ENCODE results near the gene ITPRIP.

ITPRIP gene

GRCh38 chr10:104350127-104350635 is 11.9 kb upstream of the ITPRIP start (continued):
- TF ChIP-seq ZNF560 (tag by site-specific recombination; IDR thresholded peaks at IDR 0.05; ENCODE audit: borderline replicate concordance) (no peak), ZNF621 (tag by site-specific recombination; IDR thresholded peaks at IDR 0.05) (no peak), SCRT1 (tag by site-specific recombination; IDR thresholded peaks at IDR 0.05; ENCODE audit: borderline replicate concordance) (no peak), ZNF335 (tag by site-specific recombination; conservative IDR thresholded peaks at IDR 0.05) (no peak; the same call in 1 of the 2 replicates), ZBTB48 (tag by site-specific recombination; IDR thresholded peaks at IDR 0.05) (no peak), ZNF521 (tag by site-specific recombination; IDR thresholded peaks at IDR 0.05) (no peak), ZIC2 (tag by site-specific recombination; IDR thresholded peaks at IDR 0.05) (no peak)
- TF ChIP-seq, protein P1, sequence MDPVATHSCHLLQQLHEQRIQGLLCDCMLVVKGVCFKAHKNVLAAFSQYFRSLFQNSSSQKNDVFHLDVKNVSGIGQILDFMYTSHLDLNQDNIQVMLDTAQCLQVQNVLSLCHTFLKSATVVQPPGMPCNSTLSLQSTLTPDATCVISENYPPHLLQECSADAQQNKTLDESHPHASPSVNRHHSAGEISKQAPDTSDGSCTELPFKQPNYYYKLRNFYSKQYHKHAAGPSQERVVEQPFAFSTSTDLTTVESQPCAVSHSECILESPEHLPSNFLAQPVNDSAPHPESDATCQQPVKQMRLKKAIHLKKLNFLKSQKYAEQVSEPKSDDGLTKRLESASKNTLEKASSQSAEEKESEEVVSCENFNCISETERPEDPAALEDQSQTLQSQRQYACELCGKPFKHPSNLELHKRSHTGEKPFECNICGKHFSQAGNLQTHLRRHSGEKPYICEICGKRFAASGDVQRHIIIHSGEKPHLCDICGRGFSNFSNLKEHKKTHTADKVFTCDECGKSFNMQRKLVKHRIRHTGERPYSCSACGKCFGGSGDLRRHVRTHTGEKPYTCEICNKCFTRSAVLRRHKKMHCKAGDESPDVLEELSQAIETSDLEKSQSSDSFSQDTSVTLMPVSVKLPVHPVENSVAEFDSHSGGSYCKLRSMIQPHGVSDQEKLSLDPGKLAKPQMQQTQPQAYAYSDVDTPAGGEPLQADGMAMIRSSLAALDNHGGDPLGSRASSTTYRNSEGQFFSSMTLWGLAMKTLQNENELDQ (tag by site-specific recombination; IDR thresholded peaks at IDR 0.05; ENCODE audit: low read depth), result no peak

- Histone ChIP-seq H3K36me3 (ENCODE audit: control insufficient read depth in 2 of 2, insufficient read depth in 1 of 2, low read length in 2 of 2) (no peaks in the 10 kb centered on the region), H3K4me1 (ENCODE audit: control insufficient read depth, insufficient read depth, low read length) (peaks cover 4% of the 10 kb centered on the region; the same call in 1 of the 2 replicates), H3K9me3 (ENCODE audit: control insufficient read depth, insufficient read depth, low read depth, low read length) (no peaks in the 10 kb centered on the region), H3K4me3 (ENCODE audit: low read depth, low read length) (no peak overlapping the region), H3K27ac (ENCODE audit: extremely low read depth, low read depth, low read length) (no peak overlapping the region)
- CTCF ChIA-PET, result interaction anchor here (0.5 to 13.7 kb wide), 18 partner anchors 8 to 464 kb away, joined by 3 to 289 read pairs (median 6); partner anchors contain the start of gene ITPRIP
- POLR2A ChIA-PET, result interaction anchor here (1.2 kb wide), 1 partner anchor 12 kb away, joined by 3 read pairs; the partner anchor contains the start of gene ITPRIP
- TF ChIP-seq ZNF23 (tag by site-specific recombination; IDR thresholded peaks at IDR 0.05; ENCODE audit: borderline replicate concordance) (no peak), ZBTB10 (tag by site-specific recombination; IDR thresholded peaks at IDR 0.05) (0 out of 2 replicates have a peak, but pooled peaks have one; percentile 31), REPIN1 (tag by site-specific recombination; IDR thresholded peaks at IDR 0.05; ENCODE audit: low read depth) (no peak), ZBTB17 (tag by site-specific recombination; IDR thresholded peaks at IDR 0.05) (peak; percentile 70), ZNF600 (tag by site-specific recombination; IDR thresholded peaks at IDR 0.05) (peak; percentile 51), ZXDB (tag by site-specific recombination; IDR thresholded peaks at IDR 0.05) (no peak), ZFP69B (tag by site-specific recombination; IDR thresholded peaks at IDR 0.05) (0 out of 2 replicates have a peak, but pooled peaks have one; percentile 34), ZNF518A (tag by site-specific recombination; conservative IDR thresholded peaks at IDR 0.05; ENCODE audit: low read depth) (0 out of 2 replicates have a peak, but pooled peaks have one; percentile 17), ZNF335 (tag by site-specific recombination; conservative IDR thresholded peaks at IDR 0.05) (peak; percentile 37; the same call in 1 of the 2 replicates), PRDM6 (tag by site-specific recombination; IDR thresholded peaks at IDR 0.05) (no peak), ZNF501 (tag by site-specific recombination; IDR thresholded peaks at IDR 0.05) (no peak), ZNF660 (tag by site-specific recombination; IDR thresholded peaks at IDR 0.05) (peak; percentile 73; the same call in 1 of the 2 replicates)
- TF ChIP-seq, protein P2, sequence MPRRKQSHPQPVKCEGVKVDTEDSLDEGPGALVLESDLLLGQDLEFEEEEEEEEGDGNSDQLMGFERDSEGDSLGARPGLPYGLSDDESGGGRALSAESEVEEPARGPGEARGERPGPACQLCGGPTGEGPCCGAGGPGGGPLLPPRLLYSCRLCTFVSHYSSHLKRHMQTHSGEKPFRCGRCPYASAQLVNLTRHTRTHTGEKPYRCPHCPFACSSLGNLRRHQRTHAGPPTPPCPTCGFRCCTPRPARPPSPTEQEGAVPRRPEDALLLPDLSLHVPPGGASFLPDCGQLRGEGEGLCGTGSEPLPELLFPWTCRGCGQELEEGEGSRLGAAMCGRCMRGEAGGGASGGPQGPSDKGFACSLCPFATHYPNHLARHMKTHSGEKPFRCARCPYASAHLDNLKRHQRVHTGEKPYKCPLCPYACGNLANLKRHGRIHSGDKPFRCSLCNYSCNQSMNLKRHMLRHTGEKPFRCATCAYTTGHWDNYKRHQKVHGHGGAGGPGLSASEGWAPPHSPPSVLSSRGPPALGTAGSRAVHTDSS (tag by site-specific recombination; IDR thresholded peaks at IDR 0.05), result no peak
Measured at GRCh38 chr10:104349623-104350126, 11.4 kb upstream of the ITPRIP start.
